Measurements from ENCODE around the gene SLC22A7. TPM values are rescaled to one million over a fixed set of nuclear protein-coding genes. Genes with fewer than 3 reads are reported as not detected.
"Not testable (repeated sequence)": the region's sequence is repeated elsewhere in the genome, so short reads cannot be mapped to it uniquely, and the experiment has no call there.

Gene SLC22A7
- total RNA-seq, 6 experiments from 2014 or later, result 145 to 348 (median 185) TPM

GRCh38 chr6:43299338-43300293, 1.6 kb downstream of the SLC22A7 start:
- Histone ChIP-seq H3K9me3 (no peaks in the 10 kb centered on the region), H3K27ac (peak overlapping the region; percentile 73 to 81 (median 75)), H3K36me3 (peaks cover 0 to 50% (median 19%) of the 10 kb centered on the region in 4 donors), H3K27me3 (no peaks in the 10 kb centered on the region), H3K4me3 (peak overlapping the region; percentile 66 to 99 (median 90)), H3K4me1 (peaks cover 0 to 42% (median 10%) of the 10 kb centered on the region in 4 donors)
- intact Hi-C loops (cut with DNase I), result no loop called here
- TF ChIP-seq, protein P1, sequence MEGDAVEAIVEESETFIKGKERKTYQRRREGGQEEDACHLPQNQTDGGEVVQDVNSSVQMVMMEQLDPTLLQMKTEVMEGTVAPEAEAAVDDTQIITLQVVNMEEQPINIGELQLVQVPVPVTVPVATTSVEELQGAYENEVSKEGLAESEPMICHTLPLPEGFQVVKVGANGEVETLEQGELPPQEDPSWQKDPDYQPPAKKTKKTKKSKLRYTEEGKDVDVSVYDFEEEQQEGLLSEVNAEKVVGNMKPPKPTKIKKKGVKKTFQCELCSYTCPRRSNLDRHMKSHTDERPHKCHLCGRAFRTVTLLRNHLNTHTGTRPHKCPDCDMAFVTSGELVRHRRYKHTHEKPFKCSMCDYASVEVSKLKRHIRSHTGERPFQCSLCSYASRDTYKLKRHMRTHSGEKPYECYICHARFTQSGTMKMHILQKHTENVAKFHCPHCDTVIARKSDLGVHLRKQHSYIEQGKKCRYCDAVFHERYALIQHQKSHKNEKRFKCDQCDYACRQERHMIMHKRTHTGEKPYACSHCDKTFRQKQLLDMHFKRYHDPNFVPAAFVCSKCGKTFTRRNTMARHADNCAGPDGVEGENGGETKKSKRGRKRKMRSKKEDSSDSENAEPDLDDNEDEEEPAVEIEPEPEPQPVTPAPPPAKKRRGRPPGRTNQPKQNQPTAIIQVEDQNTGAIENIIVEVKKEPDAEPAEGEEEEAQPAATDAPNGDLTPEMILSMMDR (IDR thresholded peaks at IDR 0.05), result peak in 1 of 4 donors; percentile 30
- TF ChIP-seq POLR2A (IDR thresholded peaks at IDR 0.05), result no peak
- ATAC-seq (peak; percentile 1 to 27 (median 12)), DNase-seq (peak in 2 of 3 donors; percentile 51 to 61)
- WGBS (ENCODE audit: insufficient coverage, low coverage, low lambda C conversion rate, missing lambda C conversion rate), result 42% methylated on average over 9 of the region's 18 CpGs

DNA sequence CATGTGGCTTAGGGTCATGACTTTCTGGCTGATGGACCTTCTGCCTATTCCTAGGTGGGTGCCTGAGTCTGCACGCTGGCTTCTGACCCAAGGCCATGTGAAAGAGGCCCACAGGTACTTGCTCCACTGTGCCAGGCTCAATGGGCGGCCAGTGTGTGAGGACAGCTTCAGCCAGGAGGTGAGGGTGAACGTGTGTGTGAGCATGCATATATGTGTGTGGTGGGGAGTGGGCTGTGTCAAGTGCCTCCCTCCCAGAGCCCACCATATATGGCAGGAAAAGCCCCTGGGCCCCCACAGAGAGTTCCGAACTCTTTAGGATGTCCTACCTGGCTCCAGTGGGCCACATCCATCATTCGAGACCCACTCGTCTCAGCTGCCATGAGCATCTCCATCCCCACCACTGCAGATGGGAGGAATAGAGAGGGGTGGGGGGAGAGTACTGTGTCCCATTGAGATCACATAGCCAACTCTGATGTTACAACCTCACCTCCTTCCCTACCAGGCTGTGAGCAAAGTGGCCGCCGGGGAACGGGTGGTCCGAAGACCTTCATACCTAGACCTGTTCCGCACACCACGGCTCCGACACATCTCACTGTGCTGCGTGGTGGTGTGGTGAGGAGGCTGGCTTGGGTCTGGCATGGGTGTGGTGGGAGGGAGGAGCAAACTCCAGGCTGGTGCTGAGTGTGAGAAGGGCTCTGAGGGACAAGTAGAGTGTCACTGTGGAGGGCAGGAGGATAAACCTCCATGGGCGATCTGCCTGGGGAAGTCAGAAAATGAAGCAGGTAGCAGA, 3.2 kb downstream of the SLC22A7 start:
- TF ChIP-seq, protein P1 (IDR thresholded peaks at IDR 0.05), result no peak
- no peak for TF ChIP-seq POLR2A (IDR thresholded peaks at IDR 0.05)
- WGBS (ENCODE audit: insufficient coverage, low coverage, low lambda C conversion rate, missing lambda C conversion rate), result 32% methylated on average over 12 of the region's 15 CpGs
- DNase-seq (peak in 1 of 3 donors; percentile 46), ATAC-seq (peak in 2 of 4 donors; percentile 5 to 8)
- peak overlapping the region in 1 of 3 donors; percentile 10 for H3K27ac ChIP-seq
- H3K9me3 ChIP-seq, result no peaks in the 10 kb centered on the region
- intact Hi-C loops (cut with DNase I), result no loop called here
- H3K27me3 ChIP-seq, result no peaks in the 10 kb centered on the region
- H3K4me3 ChIP-seq, result peak overlapping the region in 2 of 3 donors; percentile 66 to 99
- H3K4me1 ChIP-seq, result peaks cover 0 to 42% (median 10%) of the 10 kb centered on the region in 4 donors
- peaks cover 0 to 51% (median 20%) of the 10 kb centered on the region in 4 donors for H3K36me3 ChIP-seq

- H3K4me1 ChIP-seq, result peaks cover 0 to 40% (median 7%) of the 10 kb centered on the region in 4 donors
- DNase-seq (no peak), ATAC-seq (no peak)
- H3K27ac ChIP-seq, result no peak overlapping the region
- H3K27me3 ChIP-seq, result no peaks in the 10 kb centered on the region
- H3K9me3 ChIP-seq, result no peaks in the 10 kb centered on the region
- no peak for TF ChIP-seq POLR2A (IDR thresholded peaks at IDR 0.05)
- TF ChIP-seq, protein P1 (IDR thresholded peaks at IDR 0.05), result no peak
- no CpG with 5 or more reads among the region's 19 CpGs for WGBS (ENCODE audit: insufficient coverage, low coverage, low lambda C conversion rate, missing lambda C conversion rate)
- peak overlapping the region in 1 of 3 donors; percentile 99 for H3K4me3 ChIP-seq
- intact Hi-C loops (cut with DNase I), result no loop called here
- H3K36me3 ChIP-seq, result peaks cover 0 to 51% (median 20%) of the 10 kb centered on the region in 4 donors
Observed at GRCh38 chr6:43302126-43302525, 4.1 kb downstream of the SLC22A7 start.

GRCh38 chr6:43303006-43303405, 4.9 kb downstream of the SLC22A7 start:
- peaks cover 0 to 51% (median 20%) of the 10 kb centered on the region in 4 donors for H3K36me3 ChIP-seq
- H3K27ac ChIP-seq; ATAC-seq; H3K27me3 ChIP-seq; H3K9me3 ChIP-seq; intact Hi-C loops (cut with DNase I); H3K4me3 ChIP-seq; DNase-seq: not testable (repeated sequence)
- no CpG with 5 or more reads among the region's 11 CpGs for WGBS (ENCODE audit: insufficient coverage, low coverage, low lambda C conversion rate, missing lambda C conversion rate)
- H3K4me1 ChIP-seq, result peaks cover 0 to 41% (median 3%) of the 10 kb centered on the region in 4 donors

All from right lobe of liver (tissue), 6 donors.